ENCODE data around the gene RPP14. TPM values are rescaled to one million over a fixed set of nuclear protein-coding genes. Genes with fewer than 3 reads are reported as not detected.

RPP14 gene
- total RNA-seq, 1 donor = 16.0 TPM

DNA sequence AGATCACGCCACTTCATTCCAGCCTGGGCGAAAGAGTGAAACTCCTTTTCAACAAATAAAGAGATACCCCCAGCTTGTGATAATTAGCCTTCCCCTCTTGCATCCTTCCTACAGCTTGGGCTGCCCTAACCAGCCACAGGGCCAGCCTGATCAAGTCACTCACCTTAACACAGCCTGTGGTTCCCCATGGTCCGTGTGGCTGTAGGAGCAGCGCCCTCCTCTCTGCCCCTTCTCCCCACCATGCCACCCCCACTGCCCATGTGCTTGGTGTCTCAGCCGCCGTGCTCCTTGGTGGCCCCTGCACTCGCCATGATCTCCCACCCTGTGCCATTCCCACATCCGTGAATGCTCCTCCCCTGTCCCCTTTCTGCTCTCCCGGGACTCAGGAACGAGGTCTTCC is 13.2 kb upstream of the RPP14 start:
- no peak for DNase-seq (ENCODE audit: low read depth)
- TF ChIP-seq, protein P1, sequence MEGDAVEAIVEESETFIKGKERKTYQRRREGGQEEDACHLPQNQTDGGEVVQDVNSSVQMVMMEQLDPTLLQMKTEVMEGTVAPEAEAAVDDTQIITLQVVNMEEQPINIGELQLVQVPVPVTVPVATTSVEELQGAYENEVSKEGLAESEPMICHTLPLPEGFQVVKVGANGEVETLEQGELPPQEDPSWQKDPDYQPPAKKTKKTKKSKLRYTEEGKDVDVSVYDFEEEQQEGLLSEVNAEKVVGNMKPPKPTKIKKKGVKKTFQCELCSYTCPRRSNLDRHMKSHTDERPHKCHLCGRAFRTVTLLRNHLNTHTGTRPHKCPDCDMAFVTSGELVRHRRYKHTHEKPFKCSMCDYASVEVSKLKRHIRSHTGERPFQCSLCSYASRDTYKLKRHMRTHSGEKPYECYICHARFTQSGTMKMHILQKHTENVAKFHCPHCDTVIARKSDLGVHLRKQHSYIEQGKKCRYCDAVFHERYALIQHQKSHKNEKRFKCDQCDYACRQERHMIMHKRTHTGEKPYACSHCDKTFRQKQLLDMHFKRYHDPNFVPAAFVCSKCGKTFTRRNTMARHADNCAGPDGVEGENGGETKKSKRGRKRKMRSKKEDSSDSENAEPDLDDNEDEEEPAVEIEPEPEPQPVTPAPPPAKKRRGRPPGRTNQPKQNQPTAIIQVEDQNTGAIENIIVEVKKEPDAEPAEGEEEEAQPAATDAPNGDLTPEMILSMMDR (IDR thresholded peaks at IDR 0.05; ENCODE audit: insufficient read depth, low read depth, low read length) = no peak
- H3K4me3 ChIP-seq (ENCODE audit: low read depth, low read length) = no peak overlapping the region

DNA sequence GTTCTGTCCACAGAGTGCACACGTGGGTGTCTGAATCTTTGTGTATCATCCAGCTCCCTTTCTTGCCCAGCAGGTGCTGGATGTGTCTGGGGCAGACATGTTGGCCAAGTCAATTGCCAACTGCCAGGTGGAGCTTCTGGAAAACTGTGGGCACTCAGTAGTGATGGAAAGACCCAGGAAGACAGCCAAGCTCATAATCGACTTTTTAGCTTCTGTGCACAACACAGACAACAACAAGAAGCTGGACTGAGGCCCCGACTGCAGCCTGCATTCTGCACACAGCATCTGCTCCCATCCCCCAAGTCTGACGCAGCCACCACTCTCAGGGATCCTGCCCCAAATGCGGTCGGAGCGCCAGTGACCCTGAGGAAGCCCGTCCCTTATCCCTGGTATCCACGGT is 12.5 kb upstream of the RPP14 start:
- no peak overlapping the region for H3K4me3 ChIP-seq (ENCODE audit: low read depth, low read length)
- DNase-seq (ENCODE audit: low read depth) = no peak
- TF ChIP-seq, protein P1 (IDR thresholded peaks at IDR 0.05; ENCODE audit: insufficient read depth, low read depth, low read length) = no peak

DNA sequence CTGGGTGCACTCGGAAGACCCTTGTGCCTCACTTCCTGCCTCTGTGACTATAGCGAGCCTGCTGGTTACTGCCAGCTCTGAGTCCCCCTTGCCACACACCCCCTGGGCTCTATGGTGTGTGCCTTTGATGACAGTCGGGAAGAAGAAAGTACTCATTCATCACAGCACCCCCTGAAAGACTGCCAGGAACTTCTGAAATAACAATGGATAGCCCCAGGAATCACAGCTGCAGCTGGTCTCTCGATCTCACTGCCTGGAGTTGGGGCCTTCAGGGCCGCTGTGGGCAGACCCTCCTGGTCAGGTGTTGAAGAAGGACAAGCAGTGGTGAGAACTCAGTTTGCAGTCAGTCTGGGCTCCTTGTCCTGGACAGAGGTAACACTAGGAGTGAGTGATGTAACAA is 9.8 kb upstream of the RPP14 start:
- DNase-seq (ENCODE audit: low read depth) = no peak
- no peak overlapping the region for H3K4me3 ChIP-seq (ENCODE audit: low read depth, low read length)
- TF ChIP-seq, protein P1 (IDR thresholded peaks at IDR 0.05; ENCODE audit: insufficient read depth, low read depth, low read length) = no peak

DNA sequence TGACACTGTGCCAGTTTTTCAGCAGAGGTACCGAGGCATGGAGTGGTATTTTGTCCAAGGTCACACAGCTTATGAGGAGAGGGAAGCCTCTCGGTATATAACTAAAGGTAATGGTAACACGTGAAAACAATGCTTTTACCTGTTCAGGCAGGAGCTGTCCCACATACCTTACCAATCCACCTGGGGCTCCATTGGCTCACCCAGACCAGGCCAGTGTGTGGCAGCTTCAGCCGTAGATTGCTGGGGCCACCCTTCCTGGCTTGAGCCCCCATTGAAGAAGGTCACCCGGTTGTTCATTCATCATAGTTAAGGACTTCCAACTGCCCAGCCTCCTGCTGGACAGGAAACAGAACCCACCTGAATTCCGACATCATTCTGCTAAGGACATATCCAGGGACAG is 9.2 kb upstream of the RPP14 start:
- DNase-seq (ENCODE audit: low read depth) = no peak
- no peak overlapping the region for H3K4me3 ChIP-seq (ENCODE audit: low read depth, low read length)
- TF ChIP-seq, protein P1 (IDR thresholded peaks at IDR 0.05; ENCODE audit: insufficient read depth, low read depth, low read length) = no peak

DNA sequence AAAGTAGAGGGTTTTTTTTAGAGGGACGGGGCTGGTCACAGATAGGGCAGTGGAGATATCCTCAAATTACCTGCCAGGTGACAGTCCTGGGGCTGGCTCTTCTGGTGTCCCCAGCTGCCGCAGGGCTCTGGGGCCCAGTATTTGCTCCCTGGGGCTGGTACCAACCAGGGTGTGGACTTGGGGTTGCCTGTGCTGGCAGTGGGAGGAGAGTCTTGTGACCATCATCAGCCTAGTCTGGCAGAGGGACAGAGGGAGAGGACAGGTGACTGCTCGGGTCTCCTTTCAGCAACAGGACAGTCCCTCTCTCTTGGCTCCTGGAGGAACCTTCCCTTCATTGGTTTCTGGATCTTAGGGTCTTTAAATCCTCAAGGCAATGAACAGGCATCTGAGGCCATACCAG is 7.9 kb upstream of the RPP14 start:
- DNase-seq (ENCODE audit: low read depth) = no peak
- H3K4me3 ChIP-seq (ENCODE audit: low read depth, low read length) = no peak overlapping the region
- TF ChIP-seq, protein P1 (IDR thresholded peaks at IDR 0.05; ENCODE audit: insufficient read depth, low read depth, low read length) = no peak

DNA sequence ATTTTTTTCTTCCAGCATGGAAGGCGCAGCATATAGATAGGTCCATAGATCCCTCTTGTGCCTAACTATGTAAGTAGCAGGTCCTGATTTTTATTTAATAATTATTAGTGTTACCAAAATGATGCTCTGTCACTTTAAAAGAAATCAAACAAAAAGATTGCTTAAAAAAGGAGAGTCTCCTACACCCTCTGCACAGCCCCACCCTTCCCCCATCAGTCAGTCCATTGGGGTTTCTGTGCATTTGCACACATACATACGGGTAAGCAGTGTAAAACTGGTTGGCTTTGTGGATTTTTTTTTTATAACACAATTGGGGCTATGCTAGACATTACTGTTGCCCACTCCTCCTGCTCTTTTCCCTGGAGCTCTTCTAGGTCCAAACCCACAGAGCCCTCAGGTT is 7.0 kb upstream of the RPP14 start:
- H3K4me3 ChIP-seq (ENCODE audit: low read depth, low read length) = no peak overlapping the region
- TF ChIP-seq, protein P1 (IDR thresholded peaks at IDR 0.05; ENCODE audit: insufficient read depth, low read depth, low read length) = no peak
- no peak for DNase-seq (ENCODE audit: low read depth)

DNA sequence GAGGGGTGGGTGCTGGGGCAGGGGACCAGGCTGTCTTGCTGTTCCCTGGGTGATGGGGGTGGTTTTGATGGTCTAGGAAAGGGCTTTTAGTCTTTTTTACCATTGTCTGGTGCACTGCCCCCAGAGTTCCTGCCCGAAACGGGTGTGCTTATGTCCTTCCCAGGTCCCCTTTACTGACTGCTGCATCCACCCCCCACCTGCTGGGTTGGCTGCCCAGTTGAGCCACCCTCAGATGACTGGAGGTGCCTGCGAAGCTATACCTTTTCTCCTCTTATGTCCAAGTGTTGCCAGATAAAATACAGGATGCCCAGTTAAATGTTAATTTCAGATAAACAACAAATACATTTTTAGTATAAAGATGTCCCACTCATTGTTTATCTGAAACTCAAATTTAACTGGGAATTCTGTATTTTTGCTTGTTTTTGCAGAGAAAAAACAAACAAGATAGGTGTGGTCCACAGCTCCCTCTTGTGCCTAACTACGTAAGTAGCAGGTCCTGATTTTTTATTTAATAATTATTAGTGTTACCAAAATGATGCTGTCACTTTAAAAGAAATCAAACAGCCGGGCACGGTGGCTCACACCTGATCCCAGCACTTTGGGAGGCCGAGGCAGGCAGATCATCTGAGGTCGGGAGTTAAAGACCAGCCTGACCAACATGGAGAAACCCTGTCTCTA is 6.1 kb upstream of the RPP14 start:
- no peak overlapping the region for H3K4me3 ChIP-seq (ENCODE audit: low read depth, low read length)
- TF ChIP-seq, protein P1 (IDR thresholded peaks at IDR 0.05; ENCODE audit: insufficient read depth, low read depth, low read length) = peak; percentile 64

More for the DNA sequence above, 6.1 kb upstream of the RPP14 start:
- peak; percentile 77 for DNase-seq (ENCODE audit: low read depth)

Measured in fibroblast of villous mesenchyme (primary cell).